ENCODE results near the gene C12orf43. TPM values are rescaled to one million over a fixed set of nuclear protein-coding genes. Genes with fewer than 3 reads are reported as not detected.

The C12orf43 gene
- polyA plus RNA-seq, 1 donor from 2014 or later = 20.3 TPM

DNA sequence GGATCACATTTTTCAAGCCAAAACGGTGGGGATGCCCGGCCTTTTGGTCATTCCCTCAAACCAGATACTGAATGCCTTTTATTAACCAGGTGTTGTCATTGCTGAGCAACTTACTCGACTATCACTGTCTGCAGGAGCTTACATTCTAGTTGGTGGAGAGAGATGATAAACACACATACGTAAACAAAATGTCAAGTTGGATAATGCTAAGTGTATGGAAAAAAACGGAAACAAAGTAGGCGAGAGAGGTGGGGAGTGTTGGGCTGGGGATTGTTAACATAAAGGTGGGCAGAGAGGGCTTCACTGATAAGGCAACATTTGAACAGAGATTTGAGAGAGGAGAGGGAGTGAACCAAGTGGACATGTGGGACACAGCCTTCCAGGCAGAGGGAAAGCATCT is 4.5 kb downstream of the C12orf43 start:
- peaks cover 7% of the 10 kb centered on the region for H3K36me3 ChIP-seq (ENCODE audit: insufficient read depth, low read length)
- no peaks in the 10 kb centered on the region for H3K27me3 ChIP-seq (ENCODE audit: insufficient read depth, low read depth, low read length)
- TF ChIP-seq TAF1 (IDR thresholded peaks at IDR 0.05; ENCODE audit: low read depth) (no peak), POLR2AphosphoS5 (IDR thresholded peaks at IDR 0.05) (no peak), RAD21 (conservative IDR thresholded peaks at IDR 0.05) (no peak), EP300 (conservative IDR thresholded peaks at IDR 0.05; ENCODE audit: poor library complexity, severe bottlenecking) (no peak), EZH2 (IDR thresholded peaks at IDR 0.05; ENCODE audit: borderline replicate concordance, insufficient read depth, low read length, poor library complexity, severe bottlenecking) (no peak), MXI1 (conservative IDR thresholded peaks at IDR 0.05; ENCODE audit: poor library complexity, severe bottlenecking) (no peak), SMC3 (conservative IDR thresholded peaks at IDR 0.05; ENCODE audit: poor library complexity) (no peak)
- TF ChIP-seq, protein P1, sequence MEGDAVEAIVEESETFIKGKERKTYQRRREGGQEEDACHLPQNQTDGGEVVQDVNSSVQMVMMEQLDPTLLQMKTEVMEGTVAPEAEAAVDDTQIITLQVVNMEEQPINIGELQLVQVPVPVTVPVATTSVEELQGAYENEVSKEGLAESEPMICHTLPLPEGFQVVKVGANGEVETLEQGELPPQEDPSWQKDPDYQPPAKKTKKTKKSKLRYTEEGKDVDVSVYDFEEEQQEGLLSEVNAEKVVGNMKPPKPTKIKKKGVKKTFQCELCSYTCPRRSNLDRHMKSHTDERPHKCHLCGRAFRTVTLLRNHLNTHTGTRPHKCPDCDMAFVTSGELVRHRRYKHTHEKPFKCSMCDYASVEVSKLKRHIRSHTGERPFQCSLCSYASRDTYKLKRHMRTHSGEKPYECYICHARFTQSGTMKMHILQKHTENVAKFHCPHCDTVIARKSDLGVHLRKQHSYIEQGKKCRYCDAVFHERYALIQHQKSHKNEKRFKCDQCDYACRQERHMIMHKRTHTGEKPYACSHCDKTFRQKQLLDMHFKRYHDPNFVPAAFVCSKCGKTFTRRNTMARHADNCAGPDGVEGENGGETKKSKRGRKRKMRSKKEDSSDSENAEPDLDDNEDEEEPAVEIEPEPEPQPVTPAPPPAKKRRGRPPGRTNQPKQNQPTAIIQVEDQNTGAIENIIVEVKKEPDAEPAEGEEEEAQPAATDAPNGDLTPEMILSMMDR (IDR thresholded peaks at IDR 0.05; ENCODE audit: poor library complexity, severe bottlenecking) = no peak
- TF ChIP-seq, protein P2, sequence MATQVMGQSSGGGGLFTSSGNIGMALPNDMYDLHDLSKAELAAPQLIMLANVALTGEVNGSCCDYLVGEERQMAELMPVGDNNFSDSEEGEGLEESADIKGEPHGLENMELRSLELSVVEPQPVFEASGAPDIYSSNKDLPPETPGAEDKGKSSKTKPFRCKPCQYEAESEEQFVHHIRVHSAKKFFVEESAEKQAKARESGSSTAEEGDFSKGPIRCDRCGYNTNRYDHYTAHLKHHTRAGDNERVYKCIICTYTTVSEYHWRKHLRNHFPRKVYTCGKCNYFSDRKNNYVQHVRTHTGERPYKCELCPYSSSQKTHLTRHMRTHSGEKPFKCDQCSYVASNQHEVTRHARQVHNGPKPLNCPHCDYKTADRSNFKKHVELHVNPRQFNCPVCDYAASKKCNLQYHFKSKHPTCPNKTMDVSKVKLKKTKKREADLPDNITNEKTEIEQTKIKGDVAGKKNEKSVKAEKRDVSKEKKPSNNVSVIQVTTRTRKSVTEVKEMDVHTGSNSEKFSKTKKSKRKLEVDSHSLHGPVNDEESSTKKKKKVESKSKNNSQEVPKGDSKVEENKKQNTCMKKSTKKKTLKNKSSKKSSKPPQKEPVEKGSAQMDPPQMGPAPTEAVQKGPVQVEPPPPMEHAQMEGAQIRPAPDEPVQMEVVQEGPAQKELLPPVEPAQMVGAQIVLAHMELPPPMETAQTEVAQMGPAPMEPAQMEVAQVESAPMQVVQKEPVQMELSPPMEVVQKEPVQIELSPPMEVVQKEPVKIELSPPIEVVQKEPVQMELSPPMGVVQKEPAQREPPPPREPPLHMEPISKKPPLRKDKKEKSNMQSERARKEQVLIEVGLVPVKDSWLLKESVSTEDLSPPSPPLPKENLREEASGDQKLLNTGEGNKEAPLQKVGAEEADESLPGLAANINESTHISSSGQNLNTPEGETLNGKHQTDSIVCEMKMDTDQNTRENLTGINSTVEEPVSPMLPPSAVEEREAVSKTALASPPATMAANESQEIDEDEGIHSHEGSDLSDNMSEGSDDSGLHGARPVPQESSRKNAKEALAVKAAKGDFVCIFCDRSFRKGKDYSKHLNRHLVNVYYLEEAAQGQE (IDR thresholded peaks at IDR 0.05; ENCODE audit: borderline replicate concordance) = no peak
- no peak overlapping the region for H3K27ac ChIP-seq (ENCODE audit: low read length)
- H3K4me2 ChIP-seq (ENCODE audit: low read length) = no peak overlapping the region
- no peaks in the 10 kb centered on the region for H3K9me3 ChIP-seq (ENCODE audit: low read length)
- H3K9me2 ChIP-seq (ENCODE audit: insufficient read depth, low read length) = no peaks in the 10 kb centered on the region
- no peak overlapping the region for H2AFZ ChIP-seq (ENCODE audit: low read depth, low read length)
- H3K9ac ChIP-seq (ENCODE audit: low read length) = no peak overlapping the region
- no peaks in the 10 kb centered on the region for H4K20me1 ChIP-seq (ENCODE audit: insufficient read depth)
- peaks cover 10% of the 10 kb centered on the region for H3K79me2 ChIP-seq (replicated peaks; ENCODE audit: insufficient read depth, low read length)
- H3F3A ChIP-seq (ENCODE audit: insufficient read depth, low read length, poor library complexity, severe bottlenecking) = no peaks in the 10 kb centered on the region
- no peak overlapping the region for H3K4me3 ChIP-seq (ENCODE audit: low read length)

DNA sequence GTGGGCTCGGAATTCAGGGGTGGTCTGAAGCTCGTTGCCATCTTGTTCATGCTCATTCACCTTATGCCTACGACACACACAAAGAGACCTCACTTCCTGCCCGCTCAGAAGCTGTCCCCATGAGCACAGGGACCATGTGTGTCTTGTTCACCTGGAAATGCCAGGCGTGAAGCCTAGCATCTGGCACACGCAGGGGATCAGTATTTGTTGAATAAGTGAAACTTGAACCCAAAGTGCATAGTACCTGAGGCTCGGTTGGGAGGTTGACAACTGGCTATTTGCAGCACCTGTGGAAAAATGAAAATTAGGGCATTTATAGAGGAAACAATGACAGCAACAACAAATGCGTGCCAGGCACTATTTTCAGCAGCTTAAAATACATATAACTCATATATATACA is 5.4 kb downstream of the C12orf43 start:
- TF ChIP-seq, protein P1 (IDR thresholded peaks at IDR 0.05; ENCODE audit: poor library complexity, severe bottlenecking) = no peak
- no peak for TF ChIP-seq SMC3 (conservative IDR thresholded peaks at IDR 0.05; ENCODE audit: poor library complexity)
- TF ChIP-seq POLR2AphosphoS5 (IDR thresholded peaks at IDR 0.05) = no peak
- TF ChIP-seq RAD21 (conservative IDR thresholded peaks at IDR 0.05) = no peak
- TF ChIP-seq, protein P2 (IDR thresholded peaks at IDR 0.05; ENCODE audit: borderline replicate concordance) = no peak
- no peak for TF ChIP-seq TAF1 (IDR thresholded peaks at IDR 0.05; ENCODE audit: low read depth)
- no peak for TF ChIP-seq EZH2 (IDR thresholded peaks at IDR 0.05; ENCODE audit: borderline replicate concordance, insufficient read depth, low read length, poor library complexity, severe bottlenecking)
- peaks cover 7% of the 10 kb centered on the region for H3K36me3 ChIP-seq (ENCODE audit: insufficient read depth, low read length)
- no peak overlapping the region for H2AFZ ChIP-seq (ENCODE audit: low read depth, low read length)
- no peak overlapping the region for H3K4me3 ChIP-seq (ENCODE audit: low read length)
- no peaks in the 10 kb centered on the region for H4K20me1 ChIP-seq (ENCODE audit: insufficient read depth)
- no peaks in the 10 kb centered on the region for H3K9me2 ChIP-seq (ENCODE audit: insufficient read depth, low read length)
- H3K9ac ChIP-seq (ENCODE audit: low read length) = no peak overlapping the region
- no peaks in the 10 kb centered on the region for H3K9me3 ChIP-seq (ENCODE audit: low read length)
- H3K79me2 ChIP-seq (replicated peaks; ENCODE audit: insufficient read depth, low read length) = peaks cover 10% of the 10 kb centered on the region
- no peaks in the 10 kb centered on the region for H3K27me3 ChIP-seq (ENCODE audit: insufficient read depth, low read depth, low read length)
- H3K27ac ChIP-seq (ENCODE audit: low read length) = no peak overlapping the region
- no peak overlapping the region for H3K4me2 ChIP-seq (ENCODE audit: low read length)
- H3F3A ChIP-seq (ENCODE audit: insufficient read depth, low read length, poor library complexity, severe bottlenecking) = no peaks in the 10 kb centered on the region
